ENCODE results near the gene SASH3. TPM values are rescaled to one million over a fixed set of nuclear protein-coding genes. Genes with fewer than 3 reads are reported as not detected.

SASH3 gene
- total and polyA plus RNA-seq, 2 donors (not counting 1 experiment from before 2014, with no cell fraction given), result 224 to 240 TPM

GRCh38 chrX:129759576-129760061 lies 20.1 kb upstream of the SASH3 start:
- no peaks in the 10 kb centered on the region for H3K36me3 ChIP-seq (replicated peaks in 1 of 2; ENCODE audit: control extremely low read depth in 1 of 2, control insufficient read depth in 1 of 2, extremely low read depth in 1 of 2, insufficient read depth in 2 of 2, low read length in 1 of 2)
- Mint-ChIP-seq H3K27me3 (no peaks in the 10 kb centered on the region), H3K9me3 (ENCODE audit: insufficient read depth) (no peaks in the 10 kb centered on the region), H3K4me1 (peaks cover 48% of the 10 kb centered on the region), H3K27ac (peak overlapping the region; percentile 92), H3K4me3 (peak overlapping the region; percentile 23)
- DNase-seq (peak; percentile 39), ATAC-seq (ENCODE audit: low read depth) (peak; percentile 34)
- no peaks in the 10 kb centered on the region for H4K20me1 ChIP-seq (ENCODE audit: control insufficient read depth, insufficient read depth, low read length, poor library complexity, severe bottlenecking)
- H3K4me3 ChIP-seq (ENCODE audit: control extremely low read depth in 1 of 5, extremely low read depth in 1 of 5, insufficient read depth in 1 of 5, low read depth in 2 of 5, low read length in 4 of 5), result no peak overlapping the region
- H2AFZ ChIP-seq (ENCODE audit: insufficient read depth, low read depth, low read length, poor library complexity, severe bottlenecking), result peak overlapping the region; percentile 5
- ChIA-PET POLR2A (interaction anchor here (0.7 to 3.6 kb wide), 6 partner anchors 9 to 26 kb away, joined by 3 to 22 read pairs (median 7); partner anchors contain the start of gene SASH3), CTCF (interaction anchor here (0.7 to 2.9 kb wide), 7 partner anchors 13 to 64 kb away, joined by 3 to 16 read pairs (median 5); partner anchors contain the start of gene SASH3)
- TF ChIP-seq EZH2 (IDR thresholded peaks at IDR 0.05; ENCODE audit: borderline replicate concordance, insufficient read depth, low read depth, low read length, poor library complexity, severe bottlenecking) (no peak), CTCF (IDR thresholded peaks at IDR 0.05) (no peak)
- H3K27me3 ChIP-seq (replicated peaks in 1 of 4; ENCODE audit: control extremely low read depth in 1 of 4, control insufficient read depth in 3 of 4, insufficient read depth in 4 of 4, low read length in 3 of 4), result no peaks in the 10 kb centered on the region
- 18% methylated on average over 11 of the region's 14 CpGs for WGBS (ENCODE audit: insufficient coverage)
- intact Hi-C loops (cut with micrococcal nuclease), result loop anchor here (2.0 kb wide), 2 partner anchors 13 to 21 kb away; no protein-coding TSS in a partner anchor
- peak overlapping the region; percentile 11 to 55 for H3K27ac ChIP-seq (ENCODE audit: low read length in 2 of 2)
- no peaks in the 10 kb centered on the region for H3K79me2 ChIP-seq (ENCODE audit: control insufficient read depth, insufficient read depth, low read length)
- H3K9me3 ChIP-seq (ENCODE audit: control extremely low read depth in 1 of 3, control insufficient read depth in 2 of 3, insufficient read depth in 1 of 3, low read length in 2 of 3), result no peaks in the 10 kb centered on the region
- H3K4me1 ChIP-seq (ENCODE audit: control insufficient read depth in 2 of 2, insufficient read depth in 2 of 2, low read length in 2 of 2), result peaks cover 47 to 57% of the 10 kb centered on the region in 2 donors
- no peak overlapping the region for H3K9ac ChIP-seq (ENCODE audit: low read length)
- peak overlapping the region; percentile 21 for H3K4me2 ChIP-seq (replicated peaks; ENCODE audit: low read depth, low read length, poor library complexity, severe bottlenecking)

GRCh38 chrX:129760155-129760554 lies 19.6 kb upstream of the SASH3 start:
- H3K27ac Mint-ChIP-seq, result peak overlapping the region; percentile 92
- Histone ChIP-seq H3K4me1 (ENCODE audit: control insufficient read depth in 2 of 2, insufficient read depth in 2 of 2, low read length in 2 of 2) (peaks cover 50 to 53% of the 10 kb centered on the region in 2 donors), H3K79me2 (ENCODE audit: control insufficient read depth, insufficient read depth, low read length) (no peaks in the 10 kb centered on the region), H3K4me3 (ENCODE audit: control extremely low read depth in 1 of 5, extremely low read depth in 1 of 5, insufficient read depth in 1 of 5, low read depth in 2 of 5, low read length in 4 of 5) (no peak overlapping the region), H3K27me3 (replicated peaks in 1 of 4; ENCODE audit: control extremely low read depth in 1 of 4, control insufficient read depth in 3 of 4, insufficient read depth in 4 of 4, low read length in 3 of 4) (no peaks in the 10 kb centered on the region), H3K4me2 (replicated peaks; ENCODE audit: low read depth, low read length, poor library complexity, severe bottlenecking) (peak overlapping the region; percentile 21), H3K27ac (ENCODE audit: low read length in 2 of 2) (peak overlapping the region; percentile 11 to 55), H3K9me3 (ENCODE audit: control extremely low read depth in 1 of 3, control insufficient read depth in 2 of 3, insufficient read depth in 1 of 3, low read length in 2 of 3) (no peaks in the 10 kb centered on the region), H4K20me1 (ENCODE audit: control insufficient read depth, insufficient read depth, low read length, poor library complexity, severe bottlenecking) (no peaks in the 10 kb centered on the region), H2AFZ (ENCODE audit: insufficient read depth, low read depth, low read length, poor library complexity, severe bottlenecking) (peak overlapping the region; percentile 5), H3K9ac (ENCODE audit: low read length) (no peak overlapping the region), H3K36me3 (replicated peaks in 1 of 2; ENCODE audit: control extremely low read depth in 1 of 2, control insufficient read depth in 1 of 2, extremely low read depth in 1 of 2, insufficient read depth in 2 of 2, low read length in 1 of 2) (no peaks in the 10 kb centered on the region)
- no peak for ATAC-seq (ENCODE audit: low read depth)
- ChIA-PET CTCF (interaction anchor here (1.3 to 2.9 kb wide), 4 partner anchors 13 to 63 kb away, joined by 3 to 16 read pairs (median 5); partner anchors contain the start of gene SASH3), POLR2A (interaction anchor here (0.7 to 3.6 kb wide), 4 partner anchors 9 to 26 kb away, joined by 3 to 22 read pairs (median 8); partner anchors contain the start of gene SASH3)
- H3K27me3 Mint-ChIP-seq, result no peaks in the 10 kb centered on the region
- no peak overlapping the region for H3K4me3 Mint-ChIP-seq
- H3K4me1 Mint-ChIP-seq, result peaks cover 44% of the 10 kb centered on the region
- 47% methylated on average over 4 of the region's 9 CpGs for WGBS (ENCODE audit: insufficient coverage)
- no peaks in the 10 kb centered on the region for H3K9me3 Mint-ChIP-seq (ENCODE audit: insufficient read depth)
- DNase-seq, result peak; percentile 12
- TF ChIP-seq EZH2 (IDR thresholded peaks at IDR 0.05; ENCODE audit: borderline replicate concordance, insufficient read depth, low read depth, low read length, poor library complexity, severe bottlenecking), result no peak
- no peak for TF ChIP-seq CTCF (IDR thresholded peaks at IDR 0.05)
- intact Hi-C loops (cut with micrococcal nuclease), result no loop called here
